ENCODE results near the gene METTL23. TPM values are rescaled to one million over a fixed set of nuclear protein-coding genes. Genes with fewer than 3 reads are reported as not detected.

The METTL23 gene
- total RNA-seq, 1 experiment from 2014 or later = 57.8 TPM

MicroRNA genes within 50 kb of the gene (microRNA counts, 767-probe panel; counts per million panel counts)
- not detected for microRNA hsa-miR-636

Small RNAs within 50 kb of the gene (microRNA-seq; reads per million reads assigned to microRNA genes)
- 2.8 reads per million for gene MIR636 (ENCODE audit: borderline number of aligned reads)

Other genes with a start within 250 kb of the METTL23 start
- 61.1 TPM for gene RHBDF2, start 225.4 kb upstream of the METTL23 start, total RNA-seq (2021; ENCODE audit: unreplicated experiment)
- gene CYGB, start 189.1 kb upstream of the METTL23 start, total RNA-seq (2021; ENCODE audit: unreplicated experiment) = 0.66 TPM
- gene PRCD, start 186.8 kb upstream of the METTL23 start, total RNA-seq (2021; ENCODE audit: unreplicated experiment) = not detected
- gene ST6GALNAC2, start 141.0 kb upstream of the METTL23 start, total RNA-seq (2021; ENCODE audit: unreplicated experiment) = 14.7 TPM
- not detected for gene ST6GALNAC1, start 83.1 kb upstream of the METTL23 start, total RNA-seq (2021; ENCODE audit: unreplicated experiment)
- gene MXRA7, start 15.9 kb upstream of the METTL23 start, total RNA-seq (2021; ENCODE audit: unreplicated experiment) = 57.1 TPM
- 47.6 TPM for gene JMJD6, start 233 bp upstream of the METTL23 start, total RNA-seq (2021; ENCODE audit: unreplicated experiment)
- 422 TPM for gene SRSF2, start 10.5 kb downstream of the METTL23 start, total RNA-seq (2021; ENCODE audit: unreplicated experiment)
- 24.9 TPM for gene MFSD11, start 11.3 kb downstream of the METTL23 start, total RNA-seq (2021; ENCODE audit: unreplicated experiment)
- gene MGAT5B, start 141.6 kb downstream of the METTL23 start, total RNA-seq (2021; ENCODE audit: unreplicated experiment) = 4.4 TPM

Measured in HCT116 (cell line).